CD1c-positive myeloid dendritic cell (primary cell): ENCODE data around the gene ZMYM5.
"Not testable (repeated sequence)": the region's sequence is repeated elsewhere in the genome, so short reads cannot be mapped to it uniquely, and the experiment has no call there.

ENCODE experiments used
- DNase-seq: peaks from one replicate; pipeline ENCODE4 v3.0.0-alpha.2; 2016; ENCODE audit errors: extremely low spot score

Gene ZMYM5

GRCh38 chr13:19863323-19864023, at the start of gene ZMYM5:
Gene ZMYM5 (minus strand): TSS chr13:19863649. CDS start chr13:19852180, 11,469 bp downstream.
- DNase-seq: peak; percentile 99

GRCh38 chr13:19910336-19911072, 47.1 kb upstream of the ZMYM5 start:
- DNase-seq: no peak

- no peak for DNase-seq
Measured at GRCh38 chr13:19908350-19908986, 45.0 kb upstream of the ZMYM5 start.

GRCh38 chr13:19905487-19906195, 42.2 kb upstream of the ZMYM5 start:
- DNase-seq: not testable (repeated sequence)

GRCh38 chr13:19890030-19890429, 26.6 kb upstream of the ZMYM5 start:
- DNase-seq: no peak

- peak; percentile 9 for DNase-seq
Measured at GRCh38 chr13:19888799-19889198, 25.4 kb upstream of the ZMYM5 start.

- DNase-seq: no peak
Measured at GRCh38 chr13:19882231-19882630, 18.8 kb upstream of the ZMYM5 start.

GRCh38 chr13:19881641-19882040, 18.2 kb upstream of the ZMYM5 start:
- no peak for DNase-seq

GRCh38 chr13:19864746-19865309, 1.4 kb upstream of the ZMYM5 start:
- DNase-seq: peak; percentile 90

- DNase-seq: peak; percentile 62
Measured at GRCh38 chr13:19864024-19864745, 736 bp upstream of the ZMYM5 start.

- peak; percentile 31 for DNase-seq
Measured at GRCh38 chr13:19862481-19863313, 752 bp downstream of the ZMYM5 start.

GRCh38 chr13:19861762-19862161, 1.7 kb downstream of the ZMYM5 start:
- no peak for DNase-seq

- DNase-seq: no peak
Measured at GRCh38 chr13:19860884-19861655, 2.4 kb downstream of the ZMYM5 start.

GRCh38 chr13:19857637-19858036, 5.8 kb downstream of the ZMYM5 start:
- not testable (repeated sequence) for DNase-seq

- DNase-seq: no peak
Measured at GRCh38 chr13:19852766-19853165, 10.7 kb downstream of the ZMYM5 start.

- peak; percentile 44 for DNase-seq
Measured at GRCh38 chr13:19845758-19846157, 17.7 kb downstream of the ZMYM5 start.

GRCh38 chr13:19838865-19839275, 24.6 kb downstream of the ZMYM5 start:
- DNase-seq: no peak

- DNase-seq: no peak
Measured at GRCh38 chr13:19836472-19836871, 27.0 kb downstream of the ZMYM5 start.

- DNase-seq: no peak
Measured at GRCh38 chr13:19834704-19835103, 28.7 kb downstream of the ZMYM5 start.
